ENCODE results near the gene FALEC.

Gene FALEC

GRCh38 chr1:150477320-150477719 is 38.2 kb upstream of the FALEC start:
- DNase-seq (ENCODE audit: low read depth, low spot score): no peak
- H3K27me3 ChIP-seq (ENCODE audit: insufficient read depth, insufficient read length): no peaks in the 10 kb centered on the region
- H3K4me3 ChIP-seq (ENCODE audit: insufficient read length, low read depth): no peak overlapping the region
- peaks cover 7% of the 10 kb centered on the region for H3K4me1 ChIP-seq (ENCODE audit: insufficient read depth, insufficient read length)
- no peak overlapping the region for H3K9ac ChIP-seq (ENCODE audit: insufficient read length, low read depth)
- no peaks in the 10 kb centered on the region for H3K9me3 ChIP-seq (ENCODE audit: insufficient read depth, low read length)
- peaks cover 10% of the 10 kb centered on the region for H3K36me3 ChIP-seq (ENCODE audit: insufficient read depth, insufficient read length, low read length)
- TF ChIP-seq YY1 (IDR thresholded peaks at IDR 0.05; ENCODE audit: insufficient read depth, insufficient read length) (no peak), SUZ12 (IDR thresholded peaks at IDR 0.05; ENCODE audit: extremely low read depth, insufficient read depth, insufficient read length) (no peak), ZNF274 (IDR thresholded peaks at IDR 0.05; ENCODE audit: low read depth, low read length) (no peak)

GRCh38 chr1:150477733-150478132 is 37.8 kb upstream of the FALEC start:
- no peak for TF ChIP-seq ZNF274 (IDR thresholded peaks at IDR 0.05; ENCODE audit: low read depth, low read length)
- no peak for TF ChIP-seq YY1 (IDR thresholded peaks at IDR 0.05; ENCODE audit: insufficient read depth, insufficient read length)
- no peak for TF ChIP-seq SUZ12 (IDR thresholded peaks at IDR 0.05; ENCODE audit: extremely low read depth, insufficient read depth, insufficient read length)
- no peak overlapping the region for H3K9ac ChIP-seq (ENCODE audit: insufficient read length, low read depth)
- H3K27me3 ChIP-seq (ENCODE audit: insufficient read depth, insufficient read length): no peaks in the 10 kb centered on the region
- H3K4me3 ChIP-seq (ENCODE audit: insufficient read length, low read depth): no peak overlapping the region
- H3K9me3 ChIP-seq (ENCODE audit: insufficient read depth, low read length): no peaks in the 10 kb centered on the region
- H3K4me1 ChIP-seq (ENCODE audit: insufficient read depth, insufficient read length): peaks cover 3% of the 10 kb centered on the region
- H3K36me3 ChIP-seq (ENCODE audit: insufficient read depth, insufficient read length, low read length): peaks cover 6% of the 10 kb centered on the region
- DNase-seq (ENCODE audit: low read depth, low spot score): no peak

GRCh38 chr1:150479370-150479769 is 36.2 kb upstream of the FALEC start:
- no peaks in the 10 kb centered on the region for H3K27me3 ChIP-seq (ENCODE audit: insufficient read depth, insufficient read length)
- TF ChIP-seq SUZ12 (IDR thresholded peaks at IDR 0.05; ENCODE audit: extremely low read depth, insufficient read depth, insufficient read length): no peak
- TF ChIP-seq ZNF274 (IDR thresholded peaks at IDR 0.05; ENCODE audit: low read depth, low read length): no peak
- TF ChIP-seq YY1 (IDR thresholded peaks at IDR 0.05; ENCODE audit: insufficient read depth, insufficient read length): no peak

GRCh38 chr1:150479927-150480352 is 35.6 kb upstream of the FALEC start:
- no peaks in the 10 kb centered on the region for H3K4me1 ChIP-seq (ENCODE audit: insufficient read depth, insufficient read length)
- no peak for TF ChIP-seq YY1 (IDR thresholded peaks at IDR 0.05; ENCODE audit: insufficient read depth, insufficient read length)
- no peak for TF ChIP-seq SUZ12 (IDR thresholded peaks at IDR 0.05; ENCODE audit: extremely low read depth, insufficient read depth, insufficient read length)
- TF ChIP-seq ZNF274 (IDR thresholded peaks at IDR 0.05; ENCODE audit: low read depth, low read length): no peak
- no peak overlapping the region for H3K9ac ChIP-seq (ENCODE audit: insufficient read length, low read depth)
- H3K9me3 ChIP-seq (ENCODE audit: insufficient read depth, low read length): no peaks in the 10 kb centered on the region
- H3K36me3 ChIP-seq (ENCODE audit: insufficient read depth, insufficient read length, low read length): no peaks in the 10 kb centered on the region
- DNase-seq (ENCODE audit: low read depth, low spot score): no peak
- no peak overlapping the region for H3K4me3 ChIP-seq (ENCODE audit: insufficient read length, low read depth)
- no peaks in the 10 kb centered on the region for H3K27me3 ChIP-seq (ENCODE audit: insufficient read depth, insufficient read length)

More at GRCh38 chr1:150479370-150479769, 36.2 kb upstream of the FALEC start:
- no peak overlapping the region for H3K9ac ChIP-seq (ENCODE audit: insufficient read length, low read depth)
- H3K4me1 ChIP-seq (ENCODE audit: insufficient read depth, insufficient read length): no peaks in the 10 kb centered on the region
- no peaks in the 10 kb centered on the region for H3K36me3 ChIP-seq (ENCODE audit: insufficient read depth, insufficient read length, low read length)
- no peaks in the 10 kb centered on the region for H3K9me3 ChIP-seq (ENCODE audit: insufficient read depth, low read length)
- DNase-seq (ENCODE audit: low read depth, low spot score): no peak
- H3K4me3 ChIP-seq (ENCODE audit: insufficient read length, low read depth): no peak overlapping the region

- no peak for TF ChIP-seq YY1 (IDR thresholded peaks at IDR 0.05; ENCODE audit: insufficient read depth, insufficient read length)
- TF ChIP-seq ZNF274 (IDR thresholded peaks at IDR 0.05; ENCODE audit: low read depth, low read length): no peak
- no peak for TF ChIP-seq SUZ12 (IDR thresholded peaks at IDR 0.05; ENCODE audit: extremely low read depth, insufficient read depth, insufficient read length)
- peaks cover 9% of the 10 kb centered on the region for H3K36me3 ChIP-seq (ENCODE audit: insufficient read depth, insufficient read length, low read length)
- no peaks in the 10 kb centered on the region for H3K9me3 ChIP-seq (ENCODE audit: insufficient read depth, low read length)
- no peaks in the 10 kb centered on the region for H3K4me1 ChIP-seq (ENCODE audit: insufficient read depth, insufficient read length)
- no peak overlapping the region for H3K4me3 ChIP-seq (ENCODE audit: insufficient read length, low read depth)
- H3K9ac ChIP-seq (ENCODE audit: insufficient read length, low read depth): no peak overlapping the region
- no peak for DNase-seq (ENCODE audit: low read depth, low spot score)
- no peaks in the 10 kb centered on the region for H3K27me3 ChIP-seq (ENCODE audit: insufficient read depth, insufficient read length)
Observed at GRCh38 chr1:150484431-150484830, 31.1 kb upstream of the FALEC start.

GRCh38 chr1:150484861-150485260 is 30.7 kb upstream of the FALEC start:
- Histone ChIP-seq H3K36me3 (ENCODE audit: insufficient read depth, insufficient read length, low read length) (peaks cover 13% of the 10 kb centered on the region), H3K9ac (ENCODE audit: insufficient read length, low read depth) (no peak overlapping the region), H3K27me3 (ENCODE audit: insufficient read depth, insufficient read length) (no peaks in the 10 kb centered on the region), H3K9me3 (ENCODE audit: insufficient read depth, low read length) (no peaks in the 10 kb centered on the region), H3K4me3 (ENCODE audit: insufficient read length, low read depth) (no peak overlapping the region), H3K4me1 (ENCODE audit: insufficient read depth, insufficient read length) (no peaks in the 10 kb centered on the region)
- no peak for TF ChIP-seq SUZ12 (IDR thresholded peaks at IDR 0.05; ENCODE audit: extremely low read depth, insufficient read depth, insufficient read length)
- no peak for TF ChIP-seq ZNF274 (IDR thresholded peaks at IDR 0.05; ENCODE audit: low read depth, low read length)
- TF ChIP-seq YY1 (IDR thresholded peaks at IDR 0.05; ENCODE audit: insufficient read depth, insufficient read length): no peak
- no peak for DNase-seq (ENCODE audit: low read depth, low spot score)

- peaks cover 33% of the 10 kb centered on the region for H3K36me3 ChIP-seq (ENCODE audit: insufficient read depth, insufficient read length, low read length)
- H3K9ac ChIP-seq (ENCODE audit: insufficient read length, low read depth): peak within 1 kb of the TSS; percentile 94
- H3K4me3 ChIP-seq (ENCODE audit: insufficient read length, low read depth): peak within 1 kb of the TSS; percentile 87
- peak; percentile 100 for DNase-seq (ENCODE audit: low read depth, low spot score)
- H3K4me1 ChIP-seq (ENCODE audit: insufficient read depth, insufficient read length): no peaks in the 10 kb centered on the region
- TF ChIP-seq SUZ12 (IDR thresholded peaks at IDR 0.05; ENCODE audit: extremely low read depth, insufficient read depth, insufficient read length): no peak
- peak; percentile 64 for TF ChIP-seq YY1 (IDR thresholded peaks at IDR 0.05; ENCODE audit: insufficient read depth, insufficient read length)
- TF ChIP-seq ZNF274 (IDR thresholded peaks at IDR 0.05; ENCODE audit: low read depth, low read length): no peak
- no peaks in the 10 kb centered on the region for H3K27me3 ChIP-seq (ENCODE audit: insufficient read depth, insufficient read length)
- H3K9me3 ChIP-seq (ENCODE audit: insufficient read depth, low read length): no peaks in the 10 kb centered on the region
Observed at GRCh38 chr1:150486966-150487762, 28.4 kb upstream of the FALEC start, which contains the start of gene TARS2. Gene TARS2 (plus strand): TSS chr1:150487419. CDS start chr1:150487451, 32 bp downstream.
